SH-SY5Y (cell line): ENCODE results near the gene NFS1.

Experiments used
- GATA2 ChIP-seq: IDR thresholded peaks from 2 replicates; pipeline ENCODE4 v1.6.1; 2011; ENCODE audit warnings: mild to moderate bottlenecking, low read depth, low read length
- GATA3 ChIP-seq: IDR thresholded peaks from 2 replicates; pipeline ENCODE4 v1.6.1; 2011; ENCODE audit warnings: low read depth, mild to moderate bottlenecking, low read length, moderate library complexity

- TF ChIP-seq GATA2, result no peak
- TF ChIP-seq GATA3, result no peak
Measured at GRCh38 chr20:35674921-35675320, 24.2 kb downstream of the NFS1 start.
